Heart left ventricle (tissue), 13 donors: Measurements from ENCODE around the gene LEMD3.

ENCODE experiments used
- CTCF ChIP-seq, 12 donors: fragments of 200-600 bp; sonication (generic) in 4 of 12; IDR thresholded peaks; one replicate each; pipeline versions ENCODE4 v1.5.0 to v1.8.0; 2018 to 2022; ENCODE audit warnings: antibody characterized with exemption in 12 of 12, mild to moderate bottlenecking in 5 of 12
- POLR2A ChIP-seq, 2 donors: fragments of 450-650 bp; IDR thresholded peaks; one replicate each; pipeline ENCODE4 v1.6.1; 2017; ENCODE audit warnings: antibody characterized with exemption in 2 of 2, mild to moderate bottlenecking in 2 of 2, moderate library complexity in 2 of 2
- donor health status: ischemic (EF 13 %, LVEDD 7.1; RV severe dilation, severe dysfunction).
- donor health status: DM: no; HTN: yes; CAD: no.
- donor health status: DM: no; HTN: no; CAD: no.
- donor health status: ischemic (EF 25% LVEDD 6.9; RV normal size, moderate dysfunction).
- donor health status: ischemic (EF 25% LVEDD 5.7; RV mildly dilated, moderate dysfunction).
- donor health status: ischemic (EF 35%, LVEDD 5.7; RV mildly dilated, moderate dysfunction).
- donor health status: nonischemic (EF 11% LVEDD 7.7; RV severe dilation, severe dysfunction).
- donor health status: DM: yes; HTN: yes; CAD: no.
- donor health status: PGD.
- donor health status: ischemic (EF 29% LVEDD 5.4; RV normal size, mild dysfunction).
- donor health status: nonischemic (EF 23%, LVEDD 6.1; RV moderate dilation, normal function).

- TF ChIP-seq POLR2A (IDR thresholded peaks at IDR 0.05) = peak in 1 of 2 donors; percentile 76
- peak in 1 of 12 donors; percentile 3 for TF ChIP-seq CTCF (IDR thresholded peaks at IDR 0.05)
These were observed at the start of gene LEMD3 for GRCh38 chr12:65169320-65170208.
